WTC11 (cell line): ENCODE results near the gene KISS1R. TPM values are rescaled to one million over a fixed set of nuclear protein-coding genes. Genes with fewer than 3 reads are reported as not detected.

Source experiments
- ATAC-seq: fragments of 200-7000 bp; cut with Tn5 transposase; 2 replicates; pipeline ENCODE4 v1.10.0; 2021; ENCODE audit warnings: mild to moderate bottlenecking, moderate library complexity
- CTCF ChIA-PET: fragments of 300-600 bp; sonication (Branson Sonifier 250); formaldehyde crosslinking; loops from one replicate; lab custom pipeline; 2021; ENCODE audit warnings: antibody characterized with exemption; lab: Charles Lee
- POLR2A ChIA-PET: fragments of 350-600 bp; sonication (Branson Sonifier 250); formaldehyde crosslinking; loops from one replicate; lab custom pipeline; 2021; ENCODE audit warnings: antibody characterized with exemption; lab: Charles Lee
- DNase-seq: peaks from one replicate; pipeline ENCODE4 v3.0.0; 2021; ENCODE audit warnings: low spot score
- H3K27ac Mint-ChIP-seq: 2 replicates; pipeline ENCODE4 v1.8.0; 2021; ENCODE audit warnings: mixed read lengths
- H3K27me3 Mint-ChIP-seq: 2 replicates; pipeline ENCODE4 v1.8.0; 2021; ENCODE audit warnings: low read depth, mild to moderate bottlenecking, moderate library complexity, mixed read lengths
- H3K36me3 Mint-ChIP-seq: 2 replicates; pipeline ENCODE4 v1.8.0; 2021; ENCODE audit warnings: mixed read lengths
- H3K4me1 Mint-ChIP-seq: 2 replicates; pipeline ENCODE4 v1.8.0; 2022; ENCODE audit warnings: mixed read lengths
- H3K4me3 Mint-ChIP-seq: 2 replicates; pipeline ENCODE4 v1.8.0; 2021; ENCODE audit warnings: mild to moderate bottlenecking, moderate library complexity, mixed read lengths
- H3K9me3 Mint-ChIP-seq: 2 replicates; pipeline ENCODE4 v1.8.0; 2021; ENCODE audit warnings: mixed read lengths
- AFF4 ChIP-seq: sonication (generic); formaldehyde crosslinking; IDR thresholded peaks from 2 replicates; pipeline ENCODE4 v1.8.1; 2023; ENCODE audit warnings: mild to moderate bottlenecking, missing genetic modification reagents, borderline replicate concordance
- CDX4 ChIP-seq: fragments of 250-450 bp; sonication (Bioruptor Pico); IDR thresholded peaks from 2 replicates; pipeline ENCODE4 v1.9.0; 2021; ENCODE audit warnings: moderate library complexity, mild to moderate bottlenecking, inconsistent platforms, borderline replicate concordance
- CREB1 ChIP-seq: sonication (generic); formaldehyde crosslinking; IDR thresholded peaks from 2 replicates; pipeline ENCODE4 v1.8.0; 2023; ENCODE audit warnings: mild to moderate bottlenecking, missing genetic modification reagents
- E2F1 ChIP-seq: sonication (generic); formaldehyde crosslinking; IDR thresholded peaks from 2 replicates; pipeline ENCODE4 v1.8.0; 2022; ENCODE audit warnings: mild to moderate bottlenecking, missing genetic modification reagents
- GABPB1 ChIP-seq: sonication (generic); formaldehyde crosslinking; IDR thresholded peaks from 2 replicates; pipeline ENCODE4 v1.8.1; 2023; ENCODE audit warnings: mild to moderate bottlenecking, missing genetic modification reagents
- GTF2I ChIP-seq: fragments of 250-450 bp; sonication (Bioruptor Pico); conservative IDR thresholded peaks from 2 replicates; pipeline ENCODE4 v1.4.0; 2021; ENCODE audit warnings: mild to moderate bottlenecking
- JUN ChIP-seq: sonication (generic); formaldehyde crosslinking; IDR thresholded peaks from 2 replicates; pipeline ENCODE4 v1.8.0; 2023; ENCODE audit warnings: mild to moderate bottlenecking, missing genetic modification reagents
- MAX ChIP-seq: sonication (generic); formaldehyde crosslinking; IDR thresholded peaks from 2 replicates; pipeline ENCODE4 v1.8.0; 2022; ENCODE audit warnings: mild to moderate bottlenecking, missing genetic modification reagents
- NFATC4 ChIP-seq: fragments of 250-450 bp; sonication (Bioruptor Pico); IDR thresholded peaks from 2 replicates; pipeline ENCODE4 v1.9.0; 2021; ENCODE audit warnings: mild to moderate bottlenecking
- SMAD3 ChIP-seq: sonication (generic); formaldehyde crosslinking; IDR thresholded peaks from 2 replicates; pipeline ENCODE4 v1.8.0; 2022; ENCODE audit warnings: missing genetic modification reagents, mild to moderate bottlenecking, borderline replicate concordance
- TEAD1 ChIP-seq: sonication (generic); formaldehyde crosslinking; IDR thresholded peaks from 2 replicates; pipeline ENCODE4 v1.8.0; 2022; ENCODE audit warnings: mild to moderate bottlenecking, missing genetic modification reagents
- TEAD4 ChIP-seq: sonication (generic); formaldehyde crosslinking; IDR thresholded peaks from 2 replicates; pipeline ENCODE4 v1.8.0; 2022; ENCODE audit warnings: mild to moderate bottlenecking, missing genetic modification reagents
- ZNF138 ChIP-seq: sonication (generic); formaldehyde crosslinking; conservative IDR thresholded peaks from 2 replicates; pipeline ENCODE4 v1.8.1; 2022; ENCODE audit warnings: mild to moderate bottlenecking, moderate library complexity, missing genetic modification reagents
- ZNF317 ChIP-seq: sonication (generic); formaldehyde crosslinking; IDR thresholded peaks from 2 replicates; pipeline ENCODE4 v1.8.1; 2023; ENCODE audit warnings: low read depth, mild to moderate bottlenecking, moderate library complexity, missing genetic modification reagents, borderline replicate concordance
- ZNF423 ChIP-seq: fragments of 250-450 bp; sonication (Bioruptor Pico); IDR thresholded peaks from 2 replicates; pipeline ENCODE4 v2.1.2; 2022; ENCODE audit warnings: mild to moderate bottlenecking, moderate library complexity
- total RNA-seq: library from RNA; stranded (reverse); gene quantifications from 3 replicates; pipeline ENCODE4 v1.2.3, GENCODE V29; 2021
- TF ChIP-seq, protein P1 (sequence below): sonication (generic); formaldehyde crosslinking; conservative IDR thresholded peaks from 2 replicates; pipeline ENCODE4 v1.8.1; 2023; ENCODE audit warnings: mild to moderate bottlenecking, low read depth, missing genetic modification reagents, moderate library complexity

Gene KISS1R
- total RNA-seq, 1 experiment from 2014 or later, result 2.9 TPM

- H3K27me3 Mint-ChIP-seq, result no peaks in the 10 kb centered on the region
- ChIA-PET CTCF (interaction anchor here (0.6 to 1.4 kb wide), 16 partner anchors 11 to 122 kb away, joined by 3 to 13 read pairs (median 3); partner anchors contain the start of genes ABCA7, ARHGAP45 and WDR18), POLR2A (no interaction called here)
- H3K4me1 Mint-ChIP-seq, result peaks cover 28% of the 10 kb centered on the region
- H3K27ac Mint-ChIP-seq, result no peak overlapping the region; the same call in 1 of the 2 replicates
- peaks cover 1% of the 10 kb centered on the region for H3K9me3 Mint-ChIP-seq
- peaks cover 20% of the 10 kb centered on the region for H3K36me3 Mint-ChIP-seq
- DNase-seq, result peak; percentile 66
- TF ChIP-seq MAX (CRISPR knock-in tag) (0 out of 2 replicates have a peak, but pooled peaks have one; percentile 21), GABPB1 (CRISPR knock-in tag) (no peak), TEAD4 (peak; percentile 96), TEAD1 (CRISPR knock-in tag) (peak; percentile 96; the same call in 1 of the 2 replicates), CREB1 (CRISPR knock-in tag) (no peak), JUN (CRISPR knock-in tag) (no peak), GTF2I (CRISPR knock-in tag) (peak; percentile 63; the same call in 1 of the 2 replicates), NFATC4 (CRISPR knock-in tag) (no peak)
- TF ChIP-seq, protein P1, sequence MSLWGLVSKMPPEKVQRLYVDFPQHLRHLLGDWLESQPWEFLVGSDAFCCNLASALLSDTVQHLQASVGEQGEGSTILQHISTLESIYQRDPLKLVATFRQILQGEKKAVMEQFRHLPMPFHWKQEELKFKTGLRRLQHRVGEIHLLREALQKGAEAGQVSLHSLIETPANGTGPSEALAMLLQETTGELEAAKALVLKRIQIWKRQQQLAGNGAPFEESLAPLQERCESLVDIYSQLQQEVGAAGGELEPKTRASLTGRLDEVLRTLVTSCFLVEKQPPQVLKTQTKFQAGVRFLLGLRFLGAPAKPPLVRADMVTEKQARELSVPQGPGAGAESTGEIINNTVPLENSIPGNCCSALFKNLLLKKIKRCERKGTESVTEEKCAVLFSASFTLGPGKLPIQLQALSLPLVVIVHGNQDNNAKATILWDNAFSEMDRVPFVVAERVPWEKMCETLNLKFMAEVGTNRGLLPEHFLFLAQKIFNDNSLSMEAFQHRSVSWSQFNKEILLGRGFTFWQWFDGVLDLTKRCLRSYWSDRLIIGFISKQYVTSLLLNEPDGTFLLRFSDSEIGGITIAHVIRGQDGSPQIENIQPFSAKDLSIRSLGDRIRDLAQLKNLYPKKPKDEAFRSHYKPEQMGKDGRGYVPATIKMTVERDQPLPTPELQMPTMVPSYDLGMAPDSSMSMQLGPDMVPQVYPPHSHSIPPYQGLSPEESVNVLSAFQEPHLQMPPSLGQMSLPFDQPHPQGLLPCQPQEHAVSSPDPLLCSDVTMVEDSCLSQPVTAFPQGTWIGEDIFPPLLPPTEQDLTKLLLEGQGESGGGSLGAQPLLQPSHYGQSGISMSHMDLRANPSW (CRISPR knock-in tag), result no peak
- TF ChIP-seq, all 79 proteins: peak for 4
- H3K4me3 Mint-ChIP-seq, result no peak overlapping the region
- peak; percentile 54 for ATAC-seq
Measured at GRCh38 chr19:960020-960419, 42.9 kb downstream of the KISS1R start.

- no peak for ATAC-seq
- Mint-ChIP-seq H3K27ac (no peak overlapping the region), H3K4me3 (no peak overlapping the region), H3K9me3 (peaks cover 5% of the 10 kb centered on the region), H3K27me3 (no peaks in the 10 kb centered on the region), H3K36me3 (peaks cover 26% of the 10 kb centered on the region), H3K4me1 (peaks cover 25% of the 10 kb centered on the region)
- TF ChIP-seq GABPB1 (CRISPR knock-in tag) (no peak), E2F1 (CRISPR knock-in tag) (no peak), AFF4 (CRISPR knock-in tag) (no peak), SMAD3 (no peak), ZNF423 (no peak), ZNF138 (CRISPR knock-in tag) (no peak), ZNF317 (CRISPR knock-in tag) (no peak), MAX (CRISPR knock-in tag) (no peak), CDX4 (CRISPR knock-in tag) (no peak)
- ChIA-PET CTCF (interaction anchor here (1.1 to 1.3 kb wide), 2 partner anchors 28 to 110 kb away, joined by 3 to 13 read pairs; no protein-coding TSS in a partner anchor), POLR2A (no interaction called here)
- no peak for DNase-seq
Measured at GRCh38 chr19:960601-960938, 43.4 kb downstream of the KISS1R start.
